GM06990 (cell line): Measurements from ENCODE around the gene PAN3.

Experiments
- DNase-seq: peaks from one replicate; pipeline ENCODE4 v3.0.0-alpha.2; 2011; ENCODE audit not compliant: insufficient read length; ENCODE audit errors: extremely low read depth
- H3K27me3 ChIP-seq: replicated peaks from 2 replicates; pipeline ENCODE4 v1.6.0; 2011; ENCODE audit warnings: low read length; ENCODE audit not compliant: control insufficient read depth, insufficient read depth
- H3K36me3 ChIP-seq: 2 replicates; pipeline ENCODE4 v1.5.1; 2011; ENCODE audit warnings: low read length; ENCODE audit not compliant: control insufficient read depth, insufficient read depth
- H3K4me3 ChIP-seq: replicated peaks from 2 replicates; pipeline ENCODE4 v1.5.1; 2011; ENCODE audit warnings: low read depth, mild to moderate bottlenecking, control low read depth, low read length
- CTCF ChIP-seq: IDR thresholded peaks from 2 replicates; pipeline ENCODE4 v1.5.1; 2011; ENCODE audit warnings: low read length, control low read depth, mild to moderate bottlenecking, inconsistent platforms; ENCODE audit not compliant: insufficient read depth, poor library complexity, severe bottlenecking

The PAN3 gene

GRCh38 chr13:28336193-28336657 lies 197.9 kb downstream of the PAN3 start:
- no peaks in the 10 kb centered on the region for H3K36me3 ChIP-seq
- no peak for DNase-seq
- H3K4me3 ChIP-seq, result no peak overlapping the region
- no peak for TF ChIP-seq CTCF
- H3K27me3 ChIP-seq, result no peaks in the 10 kb centered on the region

- no peak overlapping the region for H3K4me3 ChIP-seq
- no peaks in the 10 kb centered on the region for H3K36me3 ChIP-seq
- DNase-seq, result no peak
- no peak for TF ChIP-seq CTCF
- no peaks in the 10 kb centered on the region for H3K27me3 ChIP-seq
Observed at GRCh38 chr13:28337166-28338005, 199.0 kb downstream of the PAN3 start.

DNA sequence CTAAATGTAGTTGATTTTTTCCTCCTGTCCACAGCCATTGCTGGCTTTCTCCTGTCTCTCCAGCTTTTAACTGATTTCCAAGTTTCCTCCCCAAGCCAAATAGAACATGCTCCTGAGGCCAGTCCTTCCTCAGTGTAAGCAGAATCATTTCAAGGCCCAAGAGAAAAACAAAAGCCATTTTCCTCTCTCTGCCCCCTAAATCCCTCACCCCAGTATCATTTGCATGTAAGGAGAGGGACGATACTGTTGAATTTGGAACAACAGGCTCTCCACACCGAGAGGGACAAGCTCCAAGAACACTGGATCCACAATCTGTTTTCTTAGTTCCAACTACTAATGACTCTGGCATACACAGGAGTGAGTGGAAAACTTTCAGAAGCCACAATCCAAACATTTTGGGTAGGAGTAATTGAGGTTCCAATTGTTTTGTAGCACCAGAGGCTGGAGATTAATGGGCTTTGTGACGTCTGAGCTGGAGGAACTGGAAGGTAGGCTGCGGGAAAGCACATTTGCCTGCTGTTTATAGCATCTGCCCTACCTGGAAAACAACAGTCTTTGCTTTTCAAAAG lies 199.7 kb downstream of the PAN3 start:
- no peak for TF ChIP-seq CTCF
- H3K4me3 ChIP-seq, result no peak overlapping the region
- no peaks in the 10 kb centered on the region for H3K36me3 ChIP-seq
- no peak for DNase-seq
- H3K27me3 ChIP-seq, result no peaks in the 10 kb centered on the region

DNA sequence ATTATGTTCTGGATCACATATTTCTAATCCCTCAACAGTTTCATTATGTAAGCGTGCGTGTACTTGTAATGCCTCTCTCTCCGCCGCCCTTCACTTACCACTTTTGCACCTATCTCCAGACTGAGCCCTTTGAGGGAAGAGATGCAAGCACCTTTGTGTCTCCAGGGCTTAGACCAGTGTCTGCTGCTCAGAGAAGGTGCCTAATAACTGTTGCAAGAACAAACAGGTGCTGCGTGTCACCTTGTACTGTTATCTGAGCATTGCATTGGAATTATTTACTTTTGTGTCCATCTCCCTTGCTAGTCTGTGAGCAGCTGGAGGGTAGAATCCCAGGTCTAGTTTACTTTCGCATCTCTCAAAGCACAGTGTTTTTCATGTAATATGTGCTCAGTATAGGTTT lies 200.4 kb downstream of the PAN3 start:
- no peak overlapping the region for H3K4me3 ChIP-seq
- TF ChIP-seq CTCF, result no peak
- no peaks in the 10 kb centered on the region for H3K36me3 ChIP-seq
- no peak for DNase-seq
- no peaks in the 10 kb centered on the region for H3K27me3 ChIP-seq

DNA sequence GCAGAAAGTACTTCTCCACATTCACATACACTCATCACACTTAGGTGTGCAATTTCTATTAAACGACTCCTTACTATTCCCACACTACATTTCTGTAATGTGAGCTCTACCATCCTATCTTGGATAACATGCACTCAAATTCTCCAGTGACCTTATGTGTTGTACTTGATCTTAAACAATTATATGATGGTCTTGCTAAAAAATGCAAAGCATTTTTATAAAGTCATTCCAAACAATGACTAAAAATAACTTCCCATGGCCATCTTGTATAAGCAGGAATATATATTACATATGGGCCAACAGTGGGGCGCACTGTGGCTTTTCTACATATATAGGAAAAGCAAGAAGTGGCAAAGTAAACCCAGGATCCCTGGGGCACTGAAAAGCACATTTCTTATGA lies 201.1 kb downstream of the PAN3 start:
- Histone ChIP-seq H3K4me3 (no peak overlapping the region), H3K27me3 (no peaks in the 10 kb centered on the region), H3K36me3 (no peaks in the 10 kb centered on the region)
- DNase-seq, result no peak
- TF ChIP-seq CTCF, result no peak
